GM18951 (cell line): ENCODE measurements around the gene RSRP1.

ENCODE experiments used
- POLR2A ChIP-seq: IDR thresholded peaks from 4 replicates; pipeline ENCODE4 v1.6.1; 2011; ENCODE audit warnings: mild to moderate bottlenecking; ENCODE audit not compliant: insufficient read length, insufficient read depth; ENCODE audit errors: extremely low read depth
- in situ Hi-C: fragments of 300-500 bp; cut with MboI; formaldehyde crosslinking; loops from one replicate; pipeline ENCODE4 v1.12.0; 2022; ENCODE audit warnings: low sequenced_read_pairs, mixed read lengths, inconsistent platforms; ENCODE audit not compliant: unreplicated experiment

The RSRP1 gene

GRCh38 chr1:25197235-25197975, 49.8 kb downstream of the RSRP1 start:
- in situ Hi-C loops: no loop called here
- no peak for TF ChIP-seq POLR2A

- in situ Hi-C loops: no loop called here
- TF ChIP-seq POLR2A: no peak
Measured at GRCh38 chr1:25196830-25197229, 50.4 kb downstream of the RSRP1 start.

- in situ Hi-C loops: no loop called here
- TF ChIP-seq POLR2A: no peak
Measured at GRCh38 chr1:25195835-25196234, 51.4 kb downstream of the RSRP1 start.

- no peak for TF ChIP-seq POLR2A
- in situ Hi-C loops: no loop called here
Measured at GRCh38 chr1:25194572-25195020, 52.7 kb downstream of the RSRP1 start.

- in situ Hi-C loops: no loop called here
- TF ChIP-seq POLR2A: no peak
Measured at GRCh38 chr1:25194054-25194453, 53.2 kb downstream of the RSRP1 start.

- TF ChIP-seq POLR2A: no peak
- in situ Hi-C loops: no loop called here
Measured at GRCh38 chr1:25193229-25193628, 54.0 kb downstream of the RSRP1 start.
